ENCODE results near the gene VPS39.

DNA sequence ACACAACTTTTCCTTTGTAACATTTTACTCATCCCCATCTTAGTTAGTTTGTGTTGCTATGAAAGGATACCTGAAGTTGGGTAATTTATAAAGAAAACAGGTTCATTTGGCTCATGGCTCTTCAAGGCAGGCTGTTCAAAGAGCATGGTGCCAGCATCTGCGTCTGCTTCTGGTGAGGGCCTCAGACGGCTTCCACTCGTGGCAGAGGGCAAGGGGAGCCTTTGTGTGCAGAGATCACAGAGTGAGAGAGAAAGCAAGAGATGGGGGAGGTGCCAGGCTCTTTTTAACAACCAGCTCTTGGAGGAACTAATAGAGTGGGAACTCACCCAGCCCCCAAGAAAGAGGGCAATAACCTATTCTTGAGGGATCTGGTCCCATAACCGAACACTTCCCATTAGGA is 74.7 kb downstream of the VPS39 start:
- TF ChIP-seq, protein P1, sequence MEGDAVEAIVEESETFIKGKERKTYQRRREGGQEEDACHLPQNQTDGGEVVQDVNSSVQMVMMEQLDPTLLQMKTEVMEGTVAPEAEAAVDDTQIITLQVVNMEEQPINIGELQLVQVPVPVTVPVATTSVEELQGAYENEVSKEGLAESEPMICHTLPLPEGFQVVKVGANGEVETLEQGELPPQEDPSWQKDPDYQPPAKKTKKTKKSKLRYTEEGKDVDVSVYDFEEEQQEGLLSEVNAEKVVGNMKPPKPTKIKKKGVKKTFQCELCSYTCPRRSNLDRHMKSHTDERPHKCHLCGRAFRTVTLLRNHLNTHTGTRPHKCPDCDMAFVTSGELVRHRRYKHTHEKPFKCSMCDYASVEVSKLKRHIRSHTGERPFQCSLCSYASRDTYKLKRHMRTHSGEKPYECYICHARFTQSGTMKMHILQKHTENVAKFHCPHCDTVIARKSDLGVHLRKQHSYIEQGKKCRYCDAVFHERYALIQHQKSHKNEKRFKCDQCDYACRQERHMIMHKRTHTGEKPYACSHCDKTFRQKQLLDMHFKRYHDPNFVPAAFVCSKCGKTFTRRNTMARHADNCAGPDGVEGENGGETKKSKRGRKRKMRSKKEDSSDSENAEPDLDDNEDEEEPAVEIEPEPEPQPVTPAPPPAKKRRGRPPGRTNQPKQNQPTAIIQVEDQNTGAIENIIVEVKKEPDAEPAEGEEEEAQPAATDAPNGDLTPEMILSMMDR (IDR thresholded peaks at IDR 0.05; ENCODE audit: low read depth, low read length), result no peak
- no peak for TF ChIP-seq EZH2phosphoT487 (IDR thresholded peaks at IDR 0.05; ENCODE audit: low read depth)
